Measurements from ENCODE around the gene SSU72. TPM values are rescaled to one million over a fixed set of nuclear protein-coding genes. Genes with fewer than 3 reads are reported as not detected.

SSU72 gene
- total RNA-seq, result 100 to 1,000 TPM in 3 of 4 donors, 10 to 100 TPM in 1; 98.4 to 125 (median 124) TPM

GRCh38 chr1:1574721-1575537 lies at the start of gene SSU72:
Gene SSU72, minus strand, starts transcription at chr1:1574863. Its CDS starts 306 bp downstream, at chr1:1574557.
- 1% methylated on average over 26 to 34 of the region's 87 CpGs for WGBS, 2 donors
- peaks cover 15 to 55% (median 24%) of the 10 kb centered on the region in 3 donors for H3K4me1 ChIP-seq
- peak within 1 kb of the TSS; percentile 92 to 100 (median 98) for H3K4me3 ChIP-seq
- H3K27me3 ChIP-seq, result peaks cover 0 to 19% (median 0%) of the 10 kb centered on the region in 4 donors
- TF ChIP-seq CTCF (IDR thresholded peaks at IDR 0.05) (no peak), POLR2A (IDR thresholded peaks at IDR 0.05) (peak in 3 of 4 donors; percentile 80 to 95 (median 92))
- peaks cover 0 to 28% (median 0%) of the 10 kb centered on the region in 3 donors for H3K36me3 ChIP-seq
- intact Hi-C loops (cut with DNase I), result no loop called here
- no peaks in the 10 kb centered on the region for H3K9me3 ChIP-seq
- H3K27ac ChIP-seq, result peak within 1 kb of the TSS; percentile 99 to 100 (median 100)
- DNase-seq, result peak; percentile 78

GRCh38 chr1:1623631-1624442 lies 49.2 kb upstream of the SSU72 start:
- TF ChIP-seq CTCF (IDR thresholded peaks at IDR 0.05) (no peak), POLR2A (IDR thresholded peaks at IDR 0.05) (no peak)
- WGBS, 2 donors, result 88 to 97% methylated on average over 10 to 31 of the region's 51 CpGs
- intact Hi-C loops (cut with DNase I), result no loop called here
- H3K4me3 ChIP-seq, result no peak overlapping the region
- peaks cover 0 to 35% (median 0%) of the 10 kb centered on the region in 3 donors for H3K36me3 ChIP-seq
- no peak for DNase-seq
- H3K4me1 ChIP-seq, result peaks cover 10 to 65% (median 13%) of the 10 kb centered on the region in 3 donors
- no peak overlapping the region for H3K27ac ChIP-seq
- H3K9me3 ChIP-seq, result no peaks in the 10 kb centered on the region
- H3K27me3 ChIP-seq, result peaks cover 0 to 3% (median 0%) of the 10 kb centered on the region in 4 donors

GRCh38 chr1:1623181-1623630 lies 48.5 kb upstream of the SSU72 start:
- TF ChIP-seq CTCF (IDR thresholded peaks at IDR 0.05) (no peak), POLR2A (IDR thresholded peaks at IDR 0.05) (no peak)
- no peaks in the 10 kb centered on the region for H3K27me3 ChIP-seq
- intact Hi-C loops (cut with DNase I), result no loop called here
- peaks cover 0 to 41% (median 0%) of the 10 kb centered on the region in 3 donors for H3K36me3 ChIP-seq
- H3K27ac ChIP-seq, result no peak overlapping the region
- no peaks in the 10 kb centered on the region for H3K9me3 ChIP-seq
- WGBS, 2 donors, result 80 to 95% methylated on average over 6 to 8 of the region's 33 CpGs
- no peak overlapping the region for H3K4me3 ChIP-seq
- H3K4me1 ChIP-seq, result peaks cover 8 to 62% (median 10%) of the 10 kb centered on the region in 3 donors
- no peak for DNase-seq

- no peak for DNase-seq
- TF ChIP-seq CTCF (IDR thresholded peaks at IDR 0.05), result no peak
- TF ChIP-seq POLR2A (IDR thresholded peaks at IDR 0.05), result no peak
- H3K9me3 ChIP-seq, result no peaks in the 10 kb centered on the region
- H3K27ac ChIP-seq, result peak overlapping the region in 3 of 4 donors; percentile 30 to 63 (median 59)
- intact Hi-C loops (cut with DNase I), result no loop called here
- H3K4me1 ChIP-seq, result peaks cover 8 to 62% (median 10%) of the 10 kb centered on the region in 3 donors
- no peak overlapping the region for H3K4me3 ChIP-seq
- peaks cover 0 to 46% (median 3%) of the 10 kb centered on the region in 3 donors for H3K36me3 ChIP-seq
- no peaks in the 10 kb centered on the region for H3K27me3 ChIP-seq
- 94 to 97% methylated on average over 6 to 9 of the region's 17 CpGs for WGBS, 2 donors
These were observed 48.1 kb upstream of the SSU72 start for GRCh38 chr1:1622788-1623094.

Data from esophagus squamous epithelium (tissue), 5 donors.